K562 (cell line): Measurements from ENCODE around the gene SCYL1. TPM values are rescaled to one million over a fixed set of nuclear protein-coding genes. Genes with fewer than 3 reads are reported as not detected.
A peak's percentile ranks its signal among the peaks of the same experiment; 100 is the strongest.

Experiments
- BCL6 ChIP-seq: fragments of 250-450 bp; sonication (Bioruptor Pico); IDR thresholded peaks from 2 replicates; pipeline ENCODE4 v1.4.0; 2020
- CREBBP ChIP-seq: IDR thresholded peaks from one replicate; pipeline ENCODE4 v1.6.1; 2012; ENCODE audit warnings: low read depth, mild to moderate bottlenecking, control low read depth, inconsistent platforms, low read length
- ELF1 ChIP-seq: fragments of 200-800 bp; sonication (Bioruptor generic); IDR thresholded peaks from 2 replicates; pipeline ENCODE4 v1.6.1; 2016; ENCODE audit warnings: missing genetic modification characterization, missing compliant biosample characterization
- HMGN3 ChIP-seq: IDR thresholded peaks from 2 replicates; pipeline ENCODE4 v1.6.1; 2011; ENCODE audit warnings: borderline replicate concordance, low read depth, mild to moderate bottlenecking, mixed read lengths, low read length; ENCODE audit not compliant: insufficient read length; ENCODE audit errors: extremely low read depth
- HSF4 ChIP-seq: fragments of 250-450 bp; sonication (Bioruptor Pico); IDR thresholded peaks from 2 replicates; pipeline ENCODE4 v2.1.2; 2022; ENCODE audit warnings: mild to moderate bottlenecking, moderate library complexity, borderline replicate concordance
- IRF2 ChIP-seq: sonication (generic); formaldehyde crosslinking; IDR thresholded peaks from 2 replicates; pipeline ENCODE4 v1.8.1; 2022; ENCODE audit warnings: mild to moderate bottlenecking, missing genetic modification reagents
- MAZ ChIP-seq, 2 experiments: fragments of 450-650 bp in 1 of 2; sonication (generic) in 1 of 2; formaldehyde crosslinking; IDR thresholded peaks in 1 of 2; conservative IDR thresholded peaks in 1 of 2; 2 replicates each; pipeline versions ENCODE4 v1.4.0 to v1.5.0; 2020; ENCODE audit warnings: mild to moderate bottlenecking in 1 of 2, missing genetic modification reagents in 1 of 2
- SIN3B ChIP-seq: fragments of 450-650 bp; IDR thresholded peaks from 2 replicates; pipeline ENCODE4 v1.6.1; 2017; ENCODE audit warnings: low read depth, mild to moderate bottlenecking, moderate library complexity
- SNRNP70 ChIP-seq: fragments of 200-400 bp; formaldehyde crosslinking; optimal IDR thresholded peaks from 2 replicates; pipeline ENCODE3; 2017; ENCODE audit warnings: low read depth, low read length
- SRF ChIP-seq, 2 experiments: fragments of 250-450, 450-650 bp in 1 of 2; sonication (Bioruptor Pico) in 1 of 2; sonication (generic) in 1 of 2; formaldehyde crosslinking; IDR thresholded peaks; 2 replicates each; pipeline versions ENCODE4 v1.5.0 to v1.5.1; 2020 to 2022; ENCODE audit warnings: mild to moderate bottlenecking in 1 of 2, missing genetic modification reagents in 1 of 2
- TAF7 ChIP-seq: fragments of 450-650 bp; IDR thresholded peaks from 2 replicates; pipeline ENCODE4 v1.6.1; 2016; ENCODE audit warnings: missing genetic modification characterization, missing compliant biosample characterization
- TSHZ1 ChIP-seq: fragments of 250-450 bp; sonication (Bioruptor Pico); IDR thresholded peaks from 2 replicates; pipeline ENCODE4 v1.4.0; 2020; ENCODE audit warnings: mild to moderate bottlenecking, moderate library complexity
- ZBTB33 ChIP-seq: sonication (generic); formaldehyde crosslinking; IDR thresholded peaks from 2 replicates; pipeline ENCODE4 v1.8.1; 2023; ENCODE audit warnings: mild to moderate bottlenecking, missing genetic modification reagents
- ZFP1 ChIP-seq: fragments of 450-650 bp; formaldehyde crosslinking; IDR thresholded peaks from 2 replicates; pipeline ENCODE4 v1.4.0; 2020; ENCODE audit warnings: mild to moderate bottlenecking, mixed read lengths
- ZNF143 ChIP-seq: sonication (generic); formaldehyde crosslinking; IDR thresholded peaks from 2 replicates; pipeline ENCODE4 v1.9.0; 2022; ENCODE audit warnings: mild to moderate bottlenecking, missing genetic modification reagents
- ZNF592 ChIP-seq: fragments of 450-650 bp; IDR thresholded peaks from 2 replicates; pipeline ENCODE4 v1.6.1; 2017; ENCODE audit warnings: antibody characterized with exemption, mild to moderate bottlenecking
- ZSCAN32 ChIP-seq: fragments of 450-650 bp; formaldehyde crosslinking; IDR thresholded peaks from 2 replicates; pipeline ENCODE4 v1.4.0; 2020; ENCODE audit warnings: mild to moderate bottlenecking, moderate library complexity
- polyA plus RNA-seq, 8 experiments: library from polyadenylated mRNA; depleted of rRNA in 4 of 8; stranded (reverse) in 5 of 8; unstranded in 3 of 8; fragments of >200 nt; fragmentation: Nextera tagmentation in 2 of 8; fragmentation: Illumina TruSeq in 1 of 8; extraction: Ambion mirVana in 2 of 8; extraction: Trizol in 1 of 8; gene quantifications; 2 replicates each; pipeline versions ENCODE4 v1.2.1 to v1.2.3, GENCODE V29; 2011 to 2014; ENCODE audit warnings: inconsistent platforms in 1 of 8, missing spikeins in 1 of 8
- total RNA-seq, 7 experiments: library from RNA; depleted of rRNA in 6 of 7; stranded (reverse); fragments of >200 nt in 6 of 7; fragmentation: Illumina TruSeq in 2 of 7; extraction: Trizol in 2 of 7; gene quantifications; 2 replicates each; pipeline versions ENCODE4 v1.2.1 to v1.2.3, GENCODE V29; 2011 to 2021; ENCODE audit warnings: low replicate concordance in 1 of 7

The SCYL1 gene
- total and polyA plus RNA-seq, 9 of the 15 experiments (the other 6 are each of a cell fraction or from before 2014, with no cell fraction given), result 1.9 to 145 (median 57.6) TPM

GRCh38 chr11:65506772-65507505, 17.9 kb upstream of the SCYL1 start (continued):
- TF ChIP-seq TSHZ1 (CRISPR knock-in tag) (no peak), CREBBP (no peak), MAZ (CRISPR knock-in tag; conservative IDR thresholded peaks at IDR 0.05 in 1 of 2, IDR thresholded peaks at IDR 0.05 in 1 of 2) (peak; percentile 66 to 97), ZNF592 (no peak), IRF2 (CRISPR knock-in tag) (no peak), ZBTB33 (peak; percentile 51; the same call in 1 of the 2 replicates), HSF4 (CRISPR knock-in tag) (no peak), SIN3B (peak; percentile 22; the same call in 1 of the 2 replicates), SNRNP70 (no peak), SRF (CRISPR knock-in tag; IDR thresholded peaks at IDR 0.05) (peak in 1 of 2 experiments; percentile 82), ZNF143 (peak; percentile 52; the same call in 1 of the 2 replicates), ZSCAN32 (CRISPR knock-in tag) (peak; percentile 94), TAF7 (tag) (no peak), BCL6 (peak; percentile 86), ZFP1 (CRISPR knock-in tag) (peak; percentile 88), HMGN3 (peak; percentile 86), ELF1 (tag) (no peak; the same call in 1 of the 2 replicates)
